KBM-7 (cell line): ENCODE data around the gene STOM.

ENCODE experiments used
- DNase-seq: peaks from one replicate; pipeline ENCODE4 v3.0.0-alpha.2; 2015
- in situ Hi-C: fragments of 300-500 bp; cut with MboI; formaldehyde crosslinking; loops from 2 replicates; pipeline ENCODE4 v1.14.3; 2020; ENCODE audit warnings: low sequenced_read_pairs, low pct_unique_long_range_greater_than_20kb, mixed read lengths

The STOM gene

DNA sequence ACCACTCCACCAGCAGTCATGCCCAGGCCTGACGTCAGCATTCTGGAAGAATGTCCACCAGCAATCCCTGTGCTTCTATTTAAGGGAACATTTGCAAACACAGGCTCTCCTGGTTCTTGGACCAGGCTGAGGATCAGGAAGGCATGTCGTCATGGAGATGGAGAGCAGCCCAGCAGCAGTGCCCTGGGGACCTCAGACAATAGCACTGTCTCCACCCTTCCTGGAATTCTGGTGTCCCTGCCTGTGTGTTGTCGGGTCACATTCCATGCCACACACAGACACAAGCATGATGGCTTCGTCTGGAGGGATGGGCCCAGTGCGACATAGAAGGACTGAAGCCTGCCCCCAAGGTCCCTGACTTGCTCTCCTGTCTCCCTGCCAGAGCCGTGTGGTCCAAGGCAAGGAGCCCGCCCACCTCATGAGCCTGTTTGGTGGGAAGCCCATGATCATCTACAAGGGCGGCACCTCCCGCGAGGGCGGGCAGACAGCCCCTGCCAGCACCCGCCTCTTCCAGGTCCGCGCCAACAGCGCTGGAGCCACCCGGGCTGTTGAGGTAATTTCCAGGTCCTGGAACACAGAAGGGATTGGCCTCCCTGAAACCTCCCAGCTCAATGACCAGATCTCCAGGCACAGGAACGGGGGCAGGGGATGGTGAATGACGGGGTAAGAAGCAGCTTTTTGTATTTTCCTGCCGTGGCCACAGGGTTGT lies 43.8 kb downstream of the STOM start:
- DNase-seq, result no peak
- in situ Hi-C loops, result no loop called here

DNA sequence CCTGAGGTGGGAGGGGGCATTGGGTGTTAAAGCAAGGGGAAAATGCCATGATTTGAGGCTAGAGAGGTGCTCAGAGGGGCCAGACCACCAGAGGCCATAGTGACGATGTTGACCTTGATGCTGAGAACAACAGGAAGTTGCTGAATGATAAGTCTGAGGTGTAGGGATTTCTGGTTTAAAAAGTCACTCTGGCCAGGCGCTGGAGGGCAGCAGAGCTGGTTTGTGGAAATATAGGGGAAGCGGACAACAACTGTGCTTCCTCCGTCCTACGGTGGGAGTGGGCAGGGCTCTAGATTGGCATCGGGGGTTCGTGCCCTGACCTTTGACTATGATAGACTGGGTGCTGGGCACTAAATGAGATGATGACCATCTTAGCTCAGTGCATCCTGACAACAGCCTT lies 44.7 kb downstream of the STOM start:
- no peak for DNase-seq
- in situ Hi-C loops, result no loop called here

GRCh38 chr9:121324755-121325154 lies 45.3 kb downstream of the STOM start:
- in situ Hi-C loops, result no loop called here
- DNase-seq, result no peak

DNA sequence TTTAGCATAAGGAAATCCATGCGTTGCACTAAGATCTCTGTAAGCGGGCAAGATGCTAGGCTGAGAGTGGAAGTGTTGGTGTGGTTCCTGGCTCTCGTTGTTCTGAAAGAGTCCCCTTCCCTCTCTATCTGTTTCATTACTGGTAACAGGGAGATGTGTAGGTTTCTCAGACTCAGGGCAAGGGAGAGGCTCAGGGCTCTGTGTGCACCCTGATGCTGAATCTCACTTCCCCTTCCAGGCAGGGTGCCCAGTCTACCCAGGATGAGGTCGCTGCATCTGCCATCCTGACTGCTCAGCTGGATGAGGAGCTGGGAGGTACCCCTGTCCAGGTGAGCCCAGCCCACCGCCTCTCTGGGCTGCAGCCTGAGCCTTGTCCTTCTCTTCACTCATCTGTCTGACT lies 45.7 kb downstream of the STOM start:
- no peak for DNase-seq
- in situ Hi-C loops, result no loop called here

GRCh38 chr9:121323449-121324151 lies 46.5 kb downstream of the STOM start:
- in situ Hi-C loops, result no loop called here
- no peak for DNase-seq

DNA sequence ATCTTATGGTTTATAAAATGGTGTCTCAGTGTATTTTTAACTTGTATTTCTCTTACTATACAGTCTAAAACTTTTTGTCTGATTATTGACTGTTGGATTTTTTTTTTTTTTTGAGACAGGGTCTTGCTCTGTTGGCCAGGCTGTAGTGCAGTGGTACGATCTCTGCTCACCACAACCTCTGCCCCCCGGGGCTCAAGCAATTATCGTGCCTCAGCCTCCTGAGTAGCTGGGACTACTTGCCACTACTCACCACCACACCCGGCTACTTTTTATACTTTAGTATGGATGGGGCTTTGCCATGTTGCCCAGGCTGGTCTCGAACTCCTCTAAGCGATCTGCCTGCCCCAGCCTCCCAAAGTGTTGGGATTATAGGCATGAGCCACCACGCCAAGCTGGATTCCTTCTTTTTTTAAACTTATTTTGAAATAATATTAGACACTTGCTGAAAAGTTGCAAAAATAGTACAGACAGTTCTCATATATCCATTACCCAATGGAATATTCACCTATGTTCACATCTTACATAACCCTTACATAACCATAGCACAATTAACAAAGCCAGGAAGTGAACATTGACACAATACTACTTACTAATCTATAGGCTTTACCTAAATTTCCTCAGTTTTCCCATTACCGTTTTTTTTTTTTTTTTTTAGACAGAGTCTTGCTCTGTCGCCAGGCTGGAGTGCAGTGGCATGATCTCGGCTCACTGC lies 47.2 kb downstream of the STOM start:
- no peak for DNase-seq
- in situ Hi-C loops, result no loop called here

GRCh38 chr9:121322037-121322736 lies 47.9 kb downstream of the STOM start:
- DNase-seq, result peak; percentile 60
- in situ Hi-C loops, result no loop called here

GRCh38 chr9:121321016-121321503 lies 49.0 kb downstream of the STOM start:
- in situ Hi-C loops, result no loop called here
- peak; percentile 87 for DNase-seq

GRCh38 chr9:121319383-121319780 lies 50.7 kb downstream of the STOM start:
- in situ Hi-C loops, result loop anchor here (10.0 kb wide), 1 partner anchor 75 kb away; no protein-coding TSS in a partner anchor
- no peak for DNase-seq

- in situ Hi-C loops, result loop anchor here (10.0 kb wide), 1 partner anchor 76 kb away; no protein-coding TSS in a partner anchor
- no peak for DNase-seq
Observed at GRCh38 chr9:121318631-121319382, 51.2 kb downstream of the STOM start.

DNA sequence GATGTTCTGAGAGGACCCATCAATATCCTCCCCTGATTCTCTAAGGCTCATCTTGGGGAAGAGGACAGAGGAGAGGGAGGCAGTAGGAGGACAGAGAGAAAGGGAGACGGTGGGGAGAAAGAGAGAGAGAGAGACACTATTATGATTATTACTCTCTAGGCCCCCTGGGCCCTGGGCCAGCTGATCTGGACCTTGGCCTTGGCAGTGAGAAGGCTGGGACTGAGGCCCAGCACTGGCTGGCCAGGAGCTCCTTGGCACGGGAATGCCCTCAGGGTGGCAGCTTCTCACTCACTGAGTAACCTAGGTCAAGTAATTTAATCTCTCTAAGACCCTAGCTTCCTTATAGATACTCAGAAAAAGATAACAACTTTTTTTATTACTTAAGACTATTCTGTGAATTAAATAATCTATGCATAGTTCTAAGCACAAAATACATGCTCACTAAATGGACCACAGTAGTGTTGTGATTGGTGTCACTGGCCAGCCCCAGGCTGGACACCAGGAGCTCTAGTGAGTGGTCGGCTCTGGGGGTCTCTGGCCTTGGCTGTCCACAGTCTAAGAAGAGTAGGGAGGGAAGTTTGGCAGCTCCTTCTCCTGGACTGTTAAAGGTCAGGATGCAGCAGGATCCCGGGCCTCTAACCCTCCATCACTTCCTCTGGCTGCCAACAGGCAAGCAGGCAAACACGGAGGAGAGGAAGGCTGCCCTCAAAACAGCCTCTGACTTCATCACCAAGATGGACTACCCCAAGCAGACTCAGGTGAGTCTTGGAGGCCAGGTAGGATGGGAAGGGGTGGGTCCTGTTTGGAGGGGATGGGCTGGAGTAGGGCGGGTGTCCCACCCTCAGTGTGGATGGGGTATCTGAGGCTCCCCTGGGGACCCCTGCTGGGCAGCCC lies 52.1 kb downstream of the STOM start:
- in situ Hi-C loops, result loop anchor here (10.0 kb wide), 1 partner anchor 77 kb away; no protein-coding TSS in a partner anchor

GRCh38 chr9:121316852-121317373 lies 53.1 kb downstream of the STOM start:
- no peak for DNase-seq
- in situ Hi-C loops, result loop anchor here (10.0 kb wide), 1 partner anchor 78 kb away; no protein-coding TSS in a partner anchor

More for the DNA sequence above, 52.1 kb downstream of the STOM start:
- DNase-seq, result no peak

DNA sequence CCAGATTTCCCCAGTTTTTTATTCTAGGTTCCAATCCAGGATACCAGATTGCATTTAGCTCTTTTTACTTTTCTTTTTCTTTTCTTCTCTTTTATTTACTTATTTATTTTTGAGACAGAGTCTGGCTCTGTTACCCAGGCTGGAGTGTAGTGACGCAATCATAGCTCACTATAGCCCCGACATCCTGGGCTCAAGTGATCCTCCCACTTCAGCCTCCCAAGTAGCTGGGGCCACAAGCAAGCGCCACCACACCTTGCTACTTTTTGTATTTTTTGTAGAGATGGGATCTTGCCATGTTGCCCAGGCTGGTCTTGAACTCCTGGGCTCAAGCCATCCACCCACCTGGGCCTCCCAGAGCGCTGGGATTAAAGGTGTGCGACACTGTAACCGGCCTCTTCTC lies 53.7 kb downstream of the STOM start:
- in situ Hi-C loops, result loop anchor here (10.0 kb wide), 1 partner anchor 78 kb away; no protein-coding TSS in a partner anchor
- no peak for DNase-seq

- DNase-seq, result no peak
- in situ Hi-C loops, result loop anchor here (10.0 kb wide), 1 partner anchor 81 kb away; no protein-coding TSS in a partner anchor
Observed at GRCh38 chr9:121313458-121314152, 56.4 kb downstream of the STOM start.

- in situ Hi-C loops, result loop anchor here (10.0 kb wide), 1 partner anchor 83 kb away; no protein-coding TSS in a partner anchor
- no peak for DNase-seq
Observed at GRCh38 chr9:121312169-121312568, 57.9 kb downstream of the STOM start.

- in situ Hi-C loops, result loop anchor here (10.0 kb wide), 1 partner anchor 84 kb away; no protein-coding TSS in a partner anchor
- DNase-seq, result no peak
Observed at GRCh38 chr9:121310571-121310970, 59.5 kb downstream of the STOM start.
